Activated CD4-positive, alpha-beta T cell treated with anti-CD3 and anti-CD28 coated beads, Interleukin-2, amount 50 U/mL, for 24 hours (primary cell): Measurements from ENCODE around the gene DNAAF3.
"Not testable (repeated sequence)": the region's sequence is repeated elsewhere in the genome, so short reads cannot be mapped to it uniquely, and the experiment has no call there.

Experiments used
- DNase-seq, 2 donors: peaks; one replicate each; pipeline ENCODE4 v3.0.0-alpha.2; 2020; ENCODE audit warnings: low read depth in 1 of 2, low spot score in 1 of 2

The DNAAF3 gene

DNA sequence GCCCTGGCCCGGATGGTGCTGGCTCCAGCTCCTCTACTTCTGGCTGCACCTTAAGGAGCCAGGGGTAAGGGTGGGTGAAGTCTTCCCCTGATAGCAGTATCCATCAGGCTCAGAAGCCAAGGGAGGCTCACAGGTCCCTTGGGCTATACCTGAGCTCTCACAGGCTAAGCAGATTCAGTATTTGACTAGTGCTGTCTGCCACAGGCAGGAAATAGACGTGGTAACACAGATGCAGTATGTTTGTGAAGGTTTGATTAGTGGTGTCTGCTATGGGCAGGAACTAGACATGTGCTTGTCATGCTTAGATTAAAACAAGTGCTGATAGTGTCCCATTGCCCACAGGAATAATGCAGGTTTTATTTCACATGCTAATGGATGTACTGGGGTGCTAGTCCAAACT, 9.7 kb upstream of the DNAAF3 start:
- no peak for DNase-seq

DNA sequence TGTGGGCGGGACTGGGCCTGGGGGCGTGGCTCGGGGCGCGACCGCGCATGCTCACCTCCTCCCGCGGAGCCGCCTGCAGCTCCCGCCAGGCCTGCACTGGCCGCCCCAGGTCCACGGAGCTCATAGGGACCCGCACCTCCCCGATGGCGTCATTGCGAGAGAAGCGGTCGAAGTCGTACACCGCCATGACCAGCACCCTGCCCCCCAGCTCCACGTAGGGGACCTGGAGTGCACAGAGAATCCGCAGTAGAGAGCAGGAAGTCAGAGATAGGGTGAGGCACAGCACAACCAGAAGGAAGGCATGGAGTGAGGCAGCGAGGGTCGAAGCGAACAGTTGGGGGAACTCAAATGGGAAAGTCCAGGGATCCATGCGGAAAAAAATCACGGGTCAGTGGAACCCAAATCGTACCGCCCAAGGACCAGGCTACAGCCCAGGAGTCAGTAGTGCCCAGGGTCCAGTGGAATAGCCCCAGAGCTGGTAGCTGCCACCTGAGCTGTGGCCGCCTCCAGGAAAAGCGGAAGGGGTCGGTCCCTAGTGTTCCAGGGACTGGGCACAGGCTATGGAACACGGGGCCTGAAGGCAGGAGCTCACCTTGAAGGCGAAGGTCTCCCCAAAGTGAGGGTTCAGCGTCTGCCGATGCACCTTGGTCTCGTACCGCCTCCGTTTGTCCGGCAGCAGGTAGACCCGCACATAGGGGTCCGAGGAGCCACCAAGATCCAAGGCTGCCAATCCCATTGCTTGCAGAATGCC, 8.9 kb upstream of the DNAAF3 start:
- no peak for DNase-seq

DNA sequence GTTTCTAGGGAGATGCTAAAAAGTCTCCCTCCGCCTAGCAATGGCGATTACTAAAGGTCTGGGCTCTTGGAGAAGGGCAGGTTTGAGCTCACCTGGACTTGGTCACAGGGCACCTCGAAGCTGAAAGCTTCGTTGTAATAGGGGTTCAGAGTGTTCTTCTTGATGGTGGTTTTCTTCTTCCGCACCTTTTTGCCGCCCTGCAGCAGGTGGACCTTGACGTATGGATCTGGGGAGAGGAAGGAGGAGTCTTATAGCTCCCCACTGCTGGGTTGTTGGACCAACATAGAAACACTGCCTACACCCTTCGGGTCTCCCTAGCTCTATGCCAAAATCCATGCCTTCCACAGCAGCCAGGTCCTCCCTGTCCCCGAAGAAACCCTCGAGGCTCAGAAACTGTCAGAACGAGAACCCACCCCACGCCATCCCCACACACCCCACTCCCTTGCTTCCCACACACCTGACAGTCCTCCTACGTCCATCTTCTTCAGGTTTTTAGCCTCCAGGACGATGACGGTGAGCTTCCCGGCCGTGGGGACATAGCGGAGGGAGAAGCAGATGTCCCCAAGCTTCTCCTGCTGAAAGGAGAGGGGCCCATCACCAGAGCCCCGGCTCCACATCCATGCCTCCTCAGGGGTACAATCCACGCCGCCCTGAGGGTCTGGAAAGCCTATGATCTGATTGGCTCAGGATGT, 8.2 kb upstream of the DNAAF3 start:
- DNase-seq, result no peak

DNA sequence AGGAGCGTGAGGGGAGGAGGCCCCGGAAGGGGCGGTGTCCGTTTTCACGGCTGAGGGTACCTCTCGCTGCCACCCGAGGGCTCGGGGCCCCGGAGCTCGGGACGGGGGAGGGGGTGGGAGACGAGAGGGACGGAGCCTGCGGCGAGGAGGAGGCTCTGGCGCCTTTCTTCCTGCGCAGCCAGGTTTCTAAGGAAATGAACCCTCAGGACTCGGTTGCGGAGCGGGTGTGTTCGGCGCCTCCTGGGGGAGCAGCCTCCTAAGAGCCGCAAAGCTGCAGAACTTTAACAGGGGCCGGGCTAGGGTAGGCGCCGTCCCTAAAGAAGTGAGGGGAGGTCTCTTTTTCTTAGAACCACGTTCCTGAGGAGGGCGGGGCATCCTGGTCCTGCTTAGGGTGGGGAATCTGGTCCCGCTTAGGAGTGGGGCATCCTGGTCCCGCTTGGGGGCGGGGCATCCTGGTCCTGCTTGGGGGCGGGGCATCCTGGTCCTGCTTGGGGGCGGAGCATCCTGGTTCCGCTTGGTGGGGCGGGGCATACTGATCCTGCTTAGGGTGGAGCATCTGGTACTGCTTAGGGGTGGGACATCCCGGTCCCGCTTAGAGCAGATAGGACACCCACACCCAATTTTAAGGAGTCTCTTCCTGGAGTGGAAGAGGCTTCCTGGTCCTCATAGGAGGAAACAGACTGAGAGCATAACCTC, 7.4 kb upstream of the DNAAF3 start:
- no peak for DNase-seq

DNA sequence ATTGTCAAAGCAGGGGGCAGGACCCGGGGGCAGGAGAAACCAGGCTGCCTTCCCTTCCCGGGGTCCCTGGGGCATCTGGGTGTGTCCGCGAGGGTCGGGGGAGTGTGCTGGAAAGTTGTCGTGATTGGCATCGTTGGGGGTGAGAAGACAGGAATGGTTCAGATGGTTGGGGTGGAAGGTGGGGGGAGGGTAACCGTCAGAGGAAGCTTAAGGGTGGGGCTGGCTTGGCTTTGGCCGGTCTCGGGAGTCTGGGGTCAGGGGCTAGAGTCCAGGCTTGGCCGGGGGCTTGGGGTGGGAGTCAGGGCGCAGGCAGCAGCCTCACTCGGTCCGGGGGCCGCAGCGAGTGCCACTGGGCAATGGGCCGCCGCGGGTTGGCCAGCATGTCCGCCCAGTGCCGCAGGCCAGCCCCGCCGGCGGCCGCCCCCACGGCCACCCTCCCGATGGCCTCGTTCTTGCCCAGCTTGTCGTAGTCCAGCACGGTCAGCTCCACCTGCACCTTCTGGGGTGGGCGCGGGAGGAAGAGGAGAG, 6.8 kb upstream of the DNAAF3 start:
- DNase-seq, result no peak

DNA sequence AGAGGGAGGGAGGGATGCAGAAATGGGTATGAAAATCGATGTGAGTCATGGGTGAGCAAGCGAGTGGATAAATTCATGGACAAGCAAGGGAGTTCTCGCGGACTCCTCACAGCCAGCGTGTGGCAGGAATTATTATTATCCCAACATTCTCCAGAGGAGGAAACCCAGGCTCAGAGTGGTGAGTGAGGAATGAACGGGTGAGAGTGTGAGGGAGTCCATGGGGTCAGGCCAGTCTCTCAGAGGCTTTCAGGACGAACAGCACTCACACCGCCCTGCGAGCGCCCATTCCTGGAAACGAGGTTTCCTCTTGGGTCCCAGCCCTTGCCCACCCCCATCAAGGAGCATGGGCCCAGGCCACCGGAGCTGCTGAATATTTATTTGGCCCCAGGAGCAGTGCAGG, 6.3 kb upstream of the DNAAF3 start:
- DNase-seq, result no peak

DNA sequence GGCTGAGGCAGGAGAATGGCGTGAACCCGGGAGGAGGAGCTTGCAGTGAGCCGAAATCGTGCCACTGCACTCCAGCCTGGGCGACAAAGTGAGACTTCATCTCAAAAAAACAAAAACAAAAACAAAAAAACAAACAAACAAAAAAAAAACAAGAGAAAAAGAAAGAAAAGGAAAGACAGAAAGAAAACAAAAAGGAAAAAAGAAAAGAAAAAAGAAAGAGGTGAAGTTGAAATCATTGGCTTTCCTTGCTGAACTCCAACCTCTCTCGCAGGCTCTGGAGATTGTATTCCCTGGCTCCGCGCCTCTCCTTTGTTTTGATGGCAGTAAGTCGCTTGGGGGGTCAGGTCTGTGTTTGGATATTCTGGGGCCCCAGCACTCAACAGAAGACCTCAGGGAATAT, 5.9 kb upstream of the DNAAF3 start:
- DNase-seq, result not testable (repeated sequence)

DNA sequence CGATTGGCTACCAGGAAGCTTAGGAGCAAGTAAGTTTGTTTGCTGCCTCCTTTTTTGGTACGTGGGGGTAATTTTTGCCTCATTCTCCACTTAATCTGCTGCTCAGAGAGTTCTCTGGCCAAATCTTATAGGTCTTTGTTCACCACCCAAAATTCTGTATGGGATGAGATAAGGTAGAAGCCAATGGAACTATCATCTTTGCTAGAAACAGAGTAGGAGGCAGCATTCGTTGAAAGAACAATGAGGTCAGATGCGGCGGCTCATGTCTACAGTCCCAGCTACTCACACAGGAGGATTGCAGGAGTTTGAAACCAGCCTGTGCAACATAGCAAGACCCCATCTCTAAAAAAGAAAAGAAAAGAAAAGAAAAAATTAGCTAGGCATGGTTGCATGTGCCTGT, 5.0 kb upstream of the DNAAF3 start:
- DNase-seq, result no peak

DNA sequence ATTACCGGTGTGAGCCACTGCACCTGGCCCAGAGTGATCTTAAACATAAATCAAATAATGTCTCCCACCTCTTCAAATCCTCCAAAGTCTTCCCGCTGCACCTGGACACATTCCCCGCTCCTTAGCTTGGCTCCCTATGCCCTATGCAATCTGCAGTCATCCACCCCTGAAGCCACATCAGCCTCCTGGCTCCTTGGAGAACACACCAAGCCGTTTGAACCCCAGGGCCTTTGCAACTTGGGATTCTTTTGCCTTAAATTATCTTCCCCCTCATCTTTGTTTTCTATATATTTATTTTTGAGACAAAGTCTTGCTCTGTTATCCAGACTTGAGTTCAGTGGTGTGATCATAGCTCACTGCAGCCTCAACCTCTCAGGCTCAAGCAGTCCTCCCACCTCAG, 2.7 kb upstream of the DNAAF3 start:
- no peak for DNase-seq

DNA sequence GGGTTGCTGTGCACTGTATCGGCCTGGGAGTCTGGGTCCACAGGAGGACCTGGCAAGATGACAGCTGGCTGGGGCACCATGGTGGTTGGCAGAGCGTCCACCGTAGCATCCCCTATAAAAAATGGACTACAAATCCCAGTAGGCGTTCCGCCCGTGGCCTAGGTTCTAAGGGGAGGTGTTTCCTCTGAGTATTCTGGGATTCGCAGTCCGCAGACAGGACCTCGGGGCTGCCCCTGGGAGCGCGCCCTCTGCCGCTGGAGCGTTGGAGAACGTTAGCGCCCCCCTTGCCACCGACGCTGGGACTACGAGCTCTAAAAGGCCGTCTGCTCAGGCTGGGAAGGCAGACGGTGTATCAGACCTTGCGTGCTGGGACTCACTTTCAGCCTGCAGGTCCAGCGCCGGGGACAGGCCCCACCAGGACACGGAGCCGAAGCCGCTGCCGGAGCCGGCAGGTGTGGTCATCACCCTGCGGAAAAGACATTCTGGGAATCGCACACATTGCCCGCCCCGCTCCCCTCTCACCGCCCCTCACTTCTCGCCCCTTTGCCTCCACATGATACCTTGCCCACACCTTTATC, 372 bp downstream of the DNAAF3 start:
- DNase-seq, result peak in 1 of 2 donors; percentile 33

DNA sequence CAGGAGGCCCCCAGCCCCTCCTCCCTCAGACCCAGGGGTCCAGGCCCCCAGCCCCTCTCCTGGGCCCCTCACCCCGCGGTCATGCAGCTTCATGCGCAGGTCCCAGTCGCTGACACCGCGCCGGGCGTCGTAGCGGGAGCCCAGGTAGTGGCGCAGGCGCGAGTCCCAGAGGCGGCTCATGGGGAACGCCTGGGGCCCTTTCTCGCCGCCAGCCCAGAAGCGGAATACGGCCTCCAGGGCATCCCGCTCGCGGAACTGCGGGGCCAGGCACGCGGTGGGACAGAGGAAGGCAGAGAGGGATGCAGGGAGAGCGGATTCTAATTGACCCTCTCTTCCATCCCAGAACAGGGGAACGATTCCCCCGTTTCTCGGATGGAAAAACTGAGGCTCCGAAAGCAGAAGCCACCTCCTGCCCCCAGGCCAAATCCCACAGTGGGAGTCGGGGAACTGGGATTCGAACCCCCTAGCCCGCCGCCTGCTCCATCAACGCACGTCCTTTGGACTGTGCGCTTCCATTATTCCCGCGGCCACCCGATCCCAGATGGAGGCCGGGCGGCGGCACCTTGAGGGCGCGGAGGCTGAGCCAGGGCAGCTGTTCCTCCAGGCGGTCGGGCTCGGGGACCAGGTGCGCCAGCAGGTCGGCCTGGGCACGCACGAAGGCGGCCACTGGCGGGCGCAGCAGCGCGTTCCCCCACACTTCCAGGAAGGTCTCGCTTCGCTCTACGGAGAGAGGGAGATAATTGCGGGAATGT, 4.7 kb downstream of the DNAAF3 start:
- no peak for DNase-seq

DNA sequence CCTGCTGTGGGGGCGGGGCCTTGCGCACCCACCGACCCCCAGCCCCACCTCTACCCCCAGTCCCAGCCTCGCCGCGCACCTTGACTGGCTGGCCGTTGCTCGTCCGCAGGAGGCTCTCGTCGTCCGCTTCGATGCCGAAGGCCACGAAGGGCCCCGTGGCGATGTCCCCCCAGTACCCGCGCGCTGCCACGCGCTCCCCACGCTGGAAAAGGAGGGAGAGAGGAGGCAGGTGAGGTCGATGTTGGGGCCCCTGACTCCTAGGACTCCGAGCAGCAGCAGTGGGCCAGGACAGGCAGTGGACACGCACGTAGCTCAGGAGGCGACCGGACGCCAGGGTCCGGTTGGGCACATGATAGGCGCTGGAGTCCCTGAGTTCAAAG, 5.4 kb downstream of the DNAAF3 start:
- DNase-seq, result no peak

DNA sequence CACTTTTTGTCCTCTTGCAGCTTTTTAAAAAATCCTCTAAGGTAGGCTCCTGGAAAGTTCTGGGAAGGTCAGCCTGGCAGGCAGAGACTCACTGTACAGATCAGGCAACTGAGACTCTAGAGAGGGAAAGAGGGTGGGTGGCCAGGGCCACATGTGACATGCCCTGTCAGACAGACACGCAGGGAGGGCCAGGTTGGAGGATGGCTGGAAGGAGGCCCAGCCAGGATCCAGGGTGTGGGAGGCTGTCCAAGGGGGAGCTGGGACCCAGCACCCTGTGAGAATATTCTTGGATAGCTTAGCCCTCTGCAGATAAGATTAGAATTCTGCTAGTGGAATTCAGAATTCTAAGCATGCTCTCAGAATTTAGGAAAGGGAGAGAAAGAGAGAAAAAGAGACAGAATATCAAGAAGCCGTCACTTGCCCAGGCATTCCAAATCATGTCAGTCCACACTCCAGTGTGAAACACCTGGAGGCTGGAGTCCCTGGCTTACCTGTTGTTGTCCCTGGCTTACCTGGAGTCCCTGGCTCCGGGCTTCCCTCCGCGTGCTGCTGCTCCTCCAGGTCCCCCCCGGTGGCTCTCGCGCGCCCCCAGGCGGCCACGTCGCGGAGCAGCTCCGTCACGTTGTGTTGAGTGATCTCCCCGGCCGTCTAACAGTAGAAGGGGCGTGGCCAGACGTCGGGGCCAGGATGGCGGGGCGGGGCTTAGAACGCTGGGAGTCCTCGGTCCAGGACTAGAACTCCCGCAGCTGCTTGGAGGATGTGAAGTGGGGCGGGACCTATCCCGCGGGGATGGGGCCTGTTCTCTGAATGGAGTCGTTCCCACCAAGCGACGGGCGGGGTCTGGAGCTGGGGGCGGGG, 6.1 kb downstream of the DNAAF3 start:
- DNase-seq, result peak; percentile 71 to 83

DNA sequence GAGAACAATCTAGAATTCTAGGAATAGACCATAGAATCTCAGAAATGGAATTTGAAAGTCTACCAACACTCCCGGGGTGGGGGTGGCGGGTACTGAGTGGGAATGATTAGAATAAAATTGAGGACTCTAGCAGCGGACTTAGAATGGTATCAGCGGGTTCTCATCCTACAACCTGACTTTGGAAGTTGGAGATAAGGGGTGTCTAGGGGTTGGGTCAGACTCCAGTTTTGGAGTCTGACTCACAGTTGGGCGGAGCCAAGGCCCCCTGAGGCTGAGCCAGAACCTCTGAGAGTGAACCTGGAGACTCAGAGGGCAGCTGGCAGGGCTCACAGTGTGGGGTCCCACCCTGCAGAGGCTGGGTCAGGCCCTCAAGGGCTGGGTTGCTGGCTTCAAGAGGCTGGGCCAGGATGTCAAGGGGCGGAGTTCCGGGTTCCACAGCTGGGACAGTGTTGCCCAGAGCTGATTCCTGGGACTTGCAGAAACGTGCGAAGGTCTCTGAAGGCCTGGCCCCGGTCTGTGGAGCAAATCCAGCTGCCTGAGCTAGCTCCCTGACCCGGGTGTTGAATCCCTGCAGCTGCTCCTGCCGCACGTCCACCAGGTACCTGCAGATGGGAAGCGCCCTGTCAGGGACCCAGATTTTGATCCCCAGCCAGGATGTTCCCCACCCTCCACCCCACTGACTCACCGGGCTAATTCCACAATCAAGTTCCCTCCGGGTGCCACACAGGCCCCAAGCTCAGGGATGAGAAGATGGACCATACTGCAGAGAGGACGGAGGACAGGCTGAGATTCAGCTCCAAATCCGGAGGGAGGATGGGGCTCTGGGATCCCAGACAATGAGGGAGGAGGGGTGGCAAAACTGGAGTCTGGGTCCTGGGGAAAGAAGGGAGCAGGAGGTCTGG, 7.3 kb downstream of the DNAAF3 start:
- no peak for DNase-seq

DNA sequence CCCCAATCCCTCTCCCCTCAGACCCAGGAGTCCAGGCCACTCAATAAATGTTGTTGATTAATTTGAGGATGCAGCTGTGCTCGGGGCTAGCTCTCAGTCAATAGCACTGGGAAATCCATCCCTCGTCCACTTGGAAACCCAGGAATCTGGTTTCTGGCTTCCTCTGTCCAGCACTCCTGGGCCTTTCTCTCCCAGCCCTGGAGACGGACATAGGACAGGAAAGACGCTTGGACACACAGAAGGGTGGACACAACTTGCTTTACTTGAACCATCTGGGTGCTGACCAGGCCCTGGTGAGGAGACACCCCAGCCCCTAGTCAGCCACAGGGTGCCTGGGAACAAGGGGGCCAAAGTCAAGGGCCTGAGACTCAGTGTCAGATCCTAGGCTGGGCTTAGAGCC, 8.0 kb downstream of the DNAAF3 start:
- DNase-seq, result no peak

DNA sequence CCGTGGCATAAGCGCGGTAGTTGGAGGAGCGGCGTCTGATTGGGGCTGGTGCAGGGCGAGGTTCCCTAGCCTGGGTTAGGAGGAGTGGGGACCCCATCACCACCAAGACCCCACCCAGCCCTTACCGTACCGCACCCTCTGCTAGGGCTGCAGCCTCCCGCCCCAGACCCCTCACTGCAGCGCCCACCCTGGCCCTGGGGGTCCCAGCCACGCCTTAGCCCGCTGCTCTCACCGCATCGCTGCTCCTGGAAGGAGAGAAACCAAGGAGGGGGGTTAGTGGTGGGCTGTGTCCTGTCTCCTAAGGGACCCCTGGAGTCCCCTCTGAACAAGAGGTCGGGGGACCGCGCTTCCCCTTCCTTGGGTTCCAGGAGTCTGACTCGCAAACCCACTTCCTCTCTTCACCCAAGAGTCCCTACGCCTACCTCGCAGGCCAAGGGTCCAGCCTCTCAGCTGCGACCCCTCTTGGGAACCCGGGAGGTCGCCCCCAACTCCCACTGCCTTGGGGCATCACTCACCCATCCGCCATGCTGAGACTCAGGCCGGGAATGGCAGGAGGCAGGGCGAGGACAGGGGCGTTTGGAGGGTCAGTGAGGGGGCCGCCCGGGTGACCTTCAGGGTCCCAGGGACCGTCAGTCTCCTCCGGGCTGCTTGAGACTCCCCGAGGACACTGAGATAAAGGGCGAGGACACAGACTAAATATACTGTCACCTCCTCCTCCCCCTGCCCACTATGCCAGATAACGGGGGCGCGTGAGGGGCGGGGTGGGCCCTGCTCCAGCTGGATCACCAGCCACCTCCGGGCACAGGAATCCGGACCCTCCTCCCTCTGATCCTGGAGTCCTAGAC, 9.1 kb downstream of the DNAAF3 start, which contains the start of gene TNNI3:
TSS of gene TNNI3 (minus strand) at position 669 of the 845 bp plus-strand sequence. CDS start at position 526, 143 bp downstream.
- no peak for DNase-seq

DNA sequence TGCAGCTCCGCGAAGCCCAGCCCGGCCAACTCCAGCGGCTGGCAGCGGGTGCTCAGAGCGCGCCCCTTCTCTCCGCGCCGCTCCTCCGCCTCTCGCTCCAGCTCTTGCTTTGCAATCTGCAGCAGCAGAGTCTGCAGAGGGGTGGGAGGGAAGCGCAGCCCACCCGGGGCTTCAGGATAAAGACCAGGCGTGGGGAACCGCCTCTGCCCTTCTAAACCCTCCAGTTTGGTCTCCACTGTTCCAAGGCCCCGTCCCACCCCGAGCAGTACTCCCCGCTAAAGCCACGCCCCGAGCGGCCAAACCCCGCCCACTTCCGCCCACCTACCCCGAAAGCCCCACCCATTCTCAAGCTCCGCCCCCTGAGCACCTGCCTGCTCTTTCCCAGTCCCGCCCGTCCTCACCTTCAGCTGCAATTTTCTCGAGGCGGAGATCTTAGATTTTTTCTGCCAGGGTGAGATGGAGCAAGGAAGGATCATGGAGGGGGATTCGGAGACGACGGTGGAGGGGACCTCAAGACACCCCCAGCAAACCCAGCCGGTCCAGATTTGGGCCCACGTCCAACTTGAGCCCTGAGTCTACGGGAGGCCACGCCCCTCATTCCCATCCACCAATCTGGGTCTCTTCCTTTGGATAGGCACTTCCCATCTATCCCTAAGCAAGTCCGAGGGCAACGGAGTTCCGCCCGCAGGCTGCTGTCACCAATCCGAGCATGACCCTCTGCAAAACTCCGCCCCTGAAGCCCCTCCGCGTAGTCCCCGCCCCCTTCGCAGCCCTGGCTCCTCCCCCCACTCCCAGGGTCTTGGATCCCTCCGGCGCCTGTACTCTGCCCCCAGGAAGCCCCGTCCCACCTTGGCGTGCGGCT, 10.0 kb downstream of the DNAAF3 start:
- no peak for DNase-seq
